GM12801 (cell line): Measurements from ENCODE around the gene MORN5.

Experiments
- TF ChIP-seq, protein P1 (sequence below): IDR thresholded peaks from one replicate; pipeline ENCODE4 v1.5.1; 2011; ENCODE audit warnings: control low read depth; ENCODE audit not compliant: insufficient read length; ENCODE audit errors: extremely low read depth

Gene MORN5

GRCh38 chr9:122248448-122248865, 88.7 kb downstream of the MORN5 start:
- TF ChIP-seq, protein P1, sequence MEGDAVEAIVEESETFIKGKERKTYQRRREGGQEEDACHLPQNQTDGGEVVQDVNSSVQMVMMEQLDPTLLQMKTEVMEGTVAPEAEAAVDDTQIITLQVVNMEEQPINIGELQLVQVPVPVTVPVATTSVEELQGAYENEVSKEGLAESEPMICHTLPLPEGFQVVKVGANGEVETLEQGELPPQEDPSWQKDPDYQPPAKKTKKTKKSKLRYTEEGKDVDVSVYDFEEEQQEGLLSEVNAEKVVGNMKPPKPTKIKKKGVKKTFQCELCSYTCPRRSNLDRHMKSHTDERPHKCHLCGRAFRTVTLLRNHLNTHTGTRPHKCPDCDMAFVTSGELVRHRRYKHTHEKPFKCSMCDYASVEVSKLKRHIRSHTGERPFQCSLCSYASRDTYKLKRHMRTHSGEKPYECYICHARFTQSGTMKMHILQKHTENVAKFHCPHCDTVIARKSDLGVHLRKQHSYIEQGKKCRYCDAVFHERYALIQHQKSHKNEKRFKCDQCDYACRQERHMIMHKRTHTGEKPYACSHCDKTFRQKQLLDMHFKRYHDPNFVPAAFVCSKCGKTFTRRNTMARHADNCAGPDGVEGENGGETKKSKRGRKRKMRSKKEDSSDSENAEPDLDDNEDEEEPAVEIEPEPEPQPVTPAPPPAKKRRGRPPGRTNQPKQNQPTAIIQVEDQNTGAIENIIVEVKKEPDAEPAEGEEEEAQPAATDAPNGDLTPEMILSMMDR = no peak
